KG1 (cell line): ENCODE data around the gene C19orf25.
"Not testable (repeated sequence)": the region's sequence is repeated elsewhere in the genome, so short reads cannot be mapped to it uniquely, and the experiment has no call there.

Experiments
- DNase-seq: peaks from one replicate; lab custom pipeline; 2025; lab: John Stamatoyannopoulos, UW

C19orf25 gene

DNA sequence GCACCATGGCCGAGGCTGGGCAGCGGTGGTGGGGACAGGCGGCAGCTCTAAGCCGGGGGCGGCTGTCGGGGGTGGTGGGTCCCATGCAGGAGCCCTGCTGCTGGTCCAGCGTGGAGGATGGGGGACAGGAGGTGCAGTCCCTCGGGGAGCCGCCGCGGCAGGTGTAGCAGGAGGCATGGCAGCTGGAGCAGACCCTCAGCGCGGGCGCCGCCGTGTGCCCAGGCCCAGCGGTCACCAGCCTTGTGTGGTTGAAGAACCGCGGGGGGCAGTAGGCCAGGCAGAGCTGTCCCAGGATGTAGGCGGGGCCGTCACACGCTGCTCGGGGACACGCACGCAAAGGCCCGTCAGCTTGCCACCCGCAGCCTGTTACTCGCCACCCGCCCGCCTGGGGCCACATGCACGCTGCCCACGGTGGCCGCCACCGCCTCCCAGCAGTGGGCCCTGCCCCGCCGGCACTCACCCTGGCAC, 2.9 kb upstream of the C19orf25 start:
- DNase-seq, result no peak

DNA sequence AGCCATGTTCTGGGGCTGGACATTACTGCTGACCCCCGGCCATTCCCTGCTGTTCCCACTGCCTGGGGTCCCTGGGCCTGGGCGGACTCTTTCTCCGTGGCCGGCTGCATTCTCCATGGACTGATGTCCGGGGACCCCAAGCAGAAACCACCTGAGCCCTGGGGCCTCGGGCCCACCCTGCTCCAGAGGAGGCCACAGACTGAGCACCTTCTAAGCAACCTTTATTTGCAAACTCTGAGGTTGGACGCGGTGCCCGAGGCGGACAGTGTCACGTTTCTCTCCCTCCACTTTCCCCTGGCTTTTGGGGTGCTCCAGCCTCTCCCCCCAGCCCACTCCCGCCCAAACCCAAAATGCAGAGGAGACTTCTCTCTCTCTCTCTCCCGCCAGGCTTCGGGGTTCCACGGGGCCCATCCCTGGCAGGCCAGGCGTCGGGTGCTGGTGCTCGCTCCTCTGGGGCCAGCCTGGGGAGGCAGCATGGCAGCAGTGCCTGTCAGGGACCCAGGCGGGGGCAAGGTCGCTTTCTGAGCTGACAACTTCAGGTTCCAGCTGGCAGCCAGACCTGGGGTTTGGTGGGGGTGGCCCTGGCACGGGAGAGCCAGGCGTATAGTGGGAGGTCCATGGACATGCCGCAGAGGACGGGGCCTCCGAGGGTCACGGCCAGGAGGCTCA, 2.3 kb upstream of the C19orf25 start:
- DNase-seq, result no peak

DNA sequence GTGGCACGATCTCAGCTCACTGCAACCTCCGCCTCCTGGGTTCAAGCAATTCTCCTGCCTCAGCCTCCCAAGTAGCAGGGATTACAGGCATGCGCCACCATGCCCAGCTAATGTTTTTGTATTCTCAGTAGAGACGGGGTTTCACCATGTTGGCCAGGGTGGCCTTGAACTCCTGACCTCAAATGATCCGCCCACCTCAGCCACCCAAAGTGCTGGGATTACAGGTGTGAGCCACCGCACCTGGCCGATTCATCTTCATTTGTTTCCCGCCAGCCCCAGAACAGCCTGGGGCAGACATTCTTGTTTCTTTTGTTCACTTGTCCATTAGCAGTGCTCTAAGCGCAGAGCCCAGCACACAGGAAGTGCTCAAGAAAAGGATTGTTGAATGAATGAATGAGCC, 2.0 kb downstream of the C19orf25 start:
- DNase-seq, result not testable (repeated sequence)

GRCh38 chr19:1475751-1476437, 3.1 kb downstream of the C19orf25 start:
- no peak for DNase-seq

- DNase-seq, result no peak
These were observed 4.2 kb downstream of the C19orf25 start for GRCh38 chr19:1474765-1475351.

DNA sequence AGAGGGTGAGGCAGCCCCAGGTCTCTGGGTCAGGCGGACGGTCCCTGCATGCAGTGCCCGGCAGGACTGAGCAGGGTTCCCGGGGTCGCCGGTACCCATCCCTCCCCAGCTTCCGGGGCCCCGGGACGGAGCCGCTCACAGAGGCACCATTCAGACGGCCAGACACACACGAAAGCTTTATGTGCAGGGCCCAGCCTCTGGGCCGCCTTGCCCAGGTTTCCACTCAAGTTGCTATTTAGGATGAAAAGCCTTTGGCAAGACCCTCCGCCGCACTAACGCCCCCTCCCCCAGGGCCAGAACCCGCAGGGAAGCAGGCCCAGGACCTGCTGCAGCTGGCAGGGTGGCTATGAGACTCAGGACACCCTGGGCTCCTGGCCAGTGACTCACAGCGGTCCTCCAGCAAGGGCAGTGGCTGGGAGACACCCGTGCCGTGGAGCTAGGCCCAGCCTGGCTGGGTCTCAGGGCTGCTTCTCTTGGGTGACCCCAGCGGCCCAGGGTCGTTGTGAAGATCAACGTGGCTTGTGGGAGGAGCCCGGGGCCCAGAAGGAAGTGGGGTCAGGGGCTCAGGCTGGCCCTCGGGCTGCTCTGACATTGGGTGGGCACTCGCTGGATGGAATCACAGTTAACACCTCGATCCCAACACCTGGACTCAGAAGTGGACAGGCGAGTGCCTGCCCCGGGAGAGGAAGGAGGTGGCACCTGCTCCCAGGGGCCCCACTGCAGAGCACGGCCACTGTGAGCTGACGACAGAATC, 4.8 kb downstream of the C19orf25 start:
- DNase-seq, result no peak

- no peak for DNase-seq
These were observed 5.7 kb downstream of the C19orf25 start for GRCh38 chr19:1473085-1473851.

- DNase-seq, result no peak
These were observed 6.6 kb downstream of the C19orf25 start for GRCh38 chr19:1472231-1473084.

- DNase-seq, result no peak
These were observed 7.4 kb downstream of the C19orf25 start for GRCh38 chr19:1471515-1472160.

- no peak for DNase-seq
These were observed 8.0 kb downstream of the C19orf25 start for GRCh38 chr19:1471010-1471514.

GRCh38 chr19:1470305-1471009, 8.6 kb downstream of the C19orf25 start:
- DNase-seq, result no peak

DNA sequence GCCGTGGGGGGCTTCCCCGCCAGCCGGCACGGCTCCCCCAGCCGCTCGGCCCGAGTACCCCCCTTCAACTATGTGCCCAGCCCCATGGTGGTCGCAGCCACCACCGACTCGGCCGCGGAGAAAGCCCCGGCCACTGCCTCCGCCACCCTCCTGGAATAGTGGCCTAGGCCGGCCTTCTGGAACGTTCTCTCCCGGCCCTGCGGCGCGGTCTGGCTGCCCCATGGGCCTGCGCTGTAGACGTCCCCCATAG, 9.0 kb downstream of the C19orf25 start:
- no peak for DNase-seq

DNA sequence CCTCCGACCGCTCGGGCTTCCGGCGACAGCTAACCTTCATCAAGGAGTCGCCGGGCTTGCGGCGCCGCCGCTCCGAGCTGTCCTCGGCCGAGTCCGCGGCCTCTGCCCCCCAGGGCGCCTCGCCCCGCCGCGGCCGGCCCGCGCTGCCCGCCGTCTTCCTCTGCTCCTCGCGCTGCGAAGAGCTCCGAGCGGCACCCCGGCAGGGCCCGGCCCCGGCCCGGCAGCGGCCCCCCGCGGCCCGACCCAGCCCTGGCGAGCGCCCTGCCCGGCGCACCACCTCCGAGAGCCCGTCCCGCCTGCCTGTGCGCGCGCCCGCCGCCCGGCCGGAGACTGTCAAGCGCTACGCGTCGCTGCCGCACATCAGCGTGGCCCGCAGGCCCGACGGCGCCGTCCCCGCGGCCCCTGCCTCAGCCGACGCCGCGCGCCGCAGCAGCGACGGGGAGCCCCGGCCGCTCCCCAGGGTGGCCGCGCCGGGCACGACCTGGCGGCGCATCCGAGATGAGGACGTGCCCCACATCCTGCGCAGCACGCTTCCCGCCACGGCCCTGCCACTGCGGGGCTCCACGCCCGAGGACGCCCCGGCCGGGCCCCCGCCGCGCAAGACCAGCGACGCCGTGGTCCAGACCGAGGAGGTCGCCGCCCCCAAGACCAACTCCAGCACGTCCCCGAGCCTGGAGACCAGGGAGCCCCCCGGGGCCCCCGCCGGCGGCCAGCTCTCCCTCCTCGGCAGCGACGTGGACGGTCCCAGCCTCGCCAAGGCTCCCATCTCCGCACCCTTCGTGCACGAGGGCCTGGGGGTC, 9.6 kb downstream of the C19orf25 start:
- no peak for DNase-seq

DNA sequence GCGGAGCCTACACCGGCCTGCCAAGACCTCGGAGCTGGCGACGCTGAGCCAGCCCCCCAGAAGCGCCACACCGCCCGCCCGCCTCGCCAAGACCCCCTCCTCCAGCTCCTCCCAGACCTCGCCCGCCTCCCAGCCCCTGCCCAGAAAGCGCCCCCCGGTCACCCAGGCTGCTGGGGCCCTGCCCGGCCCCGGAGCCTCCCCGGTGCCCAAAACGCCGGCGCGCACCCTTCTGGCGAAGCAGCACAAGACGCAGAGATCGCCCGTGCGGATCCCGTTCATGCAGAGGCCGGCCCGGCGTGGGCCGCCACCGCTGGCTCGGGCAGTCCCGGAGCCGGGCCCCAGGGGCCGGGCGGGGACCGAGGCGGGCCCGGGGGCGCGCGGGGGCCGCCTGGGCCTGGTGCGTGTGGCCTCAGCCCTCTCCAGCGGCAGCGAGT, 10.2 kb downstream of the C19orf25 start:
- no peak for DNase-seq

DNA sequence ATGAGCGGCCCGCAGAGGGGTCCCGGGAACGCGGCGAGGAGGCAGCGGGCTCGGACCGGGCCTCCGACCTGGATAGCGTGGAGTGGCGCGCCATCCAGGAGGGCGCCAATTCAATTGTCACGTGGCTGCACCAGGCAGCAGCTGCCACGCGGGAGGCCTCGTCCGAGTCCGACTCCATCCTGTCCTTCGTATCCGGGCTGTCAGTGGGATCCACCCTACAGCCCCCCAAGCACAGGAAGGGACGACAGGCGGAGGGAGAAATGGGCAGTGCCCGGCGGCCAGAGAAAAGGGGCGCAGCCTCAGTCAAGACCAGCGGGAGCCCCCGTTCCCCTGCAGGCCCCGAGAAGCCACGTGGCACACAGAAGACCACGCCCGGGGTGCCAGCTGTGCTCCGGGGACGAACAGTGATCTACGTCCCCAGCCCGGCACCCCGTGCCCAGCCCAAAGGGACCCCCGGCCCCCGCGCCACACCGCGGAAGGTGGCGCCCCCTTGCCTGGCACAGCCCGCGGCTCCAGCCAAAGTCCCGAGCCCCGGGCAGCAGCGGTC, 10.7 kb downstream of the C19orf25 start:
- DNase-seq, result no peak

GRCh38 chr19:1467490-1468273, 11.3 kb downstream of the C19orf25 start:
- DNase-seq, result no peak

DNA sequence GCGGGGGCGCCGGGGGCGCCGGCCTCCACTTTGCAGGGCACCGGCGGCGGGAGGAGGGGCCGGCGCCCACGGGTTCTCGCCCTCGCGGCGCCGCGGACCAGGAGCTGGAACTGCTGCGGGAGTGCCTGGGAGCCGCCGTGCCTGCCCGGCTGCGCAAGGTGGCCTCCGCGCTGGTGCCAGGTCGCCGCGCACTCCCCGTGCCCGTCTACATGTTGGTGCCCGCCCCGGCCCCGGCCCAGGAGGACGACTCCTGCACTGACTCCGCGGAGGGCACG, 11.9 kb downstream of the C19orf25 start:
- DNase-seq, result no peak
